Measurements from ENCODE around the gene FRS2.

The FRS2 gene

GRCh38 chr12:69500631-69501030 is 30.4 kb downstream of the FRS2 start:
- TF ChIP-seq CTCF (IDR thresholded peaks at IDR 0.05; ENCODE audit: insufficient read depth, missing control alignments) = no peak
- DNase-seq (ENCODE audit: insufficient read length, low spot score) (no peak), FAIRE-seq (no peak)

GRCh38 chr12:69501154-69501895 is 31.1 kb downstream of the FRS2 start:
- DNase-seq (ENCODE audit: insufficient read length, low spot score) (no peak), FAIRE-seq (no peak)
- no peak for TF ChIP-seq CTCF (IDR thresholded peaks at IDR 0.05; ENCODE audit: insufficient read depth, missing control alignments)

DNA sequence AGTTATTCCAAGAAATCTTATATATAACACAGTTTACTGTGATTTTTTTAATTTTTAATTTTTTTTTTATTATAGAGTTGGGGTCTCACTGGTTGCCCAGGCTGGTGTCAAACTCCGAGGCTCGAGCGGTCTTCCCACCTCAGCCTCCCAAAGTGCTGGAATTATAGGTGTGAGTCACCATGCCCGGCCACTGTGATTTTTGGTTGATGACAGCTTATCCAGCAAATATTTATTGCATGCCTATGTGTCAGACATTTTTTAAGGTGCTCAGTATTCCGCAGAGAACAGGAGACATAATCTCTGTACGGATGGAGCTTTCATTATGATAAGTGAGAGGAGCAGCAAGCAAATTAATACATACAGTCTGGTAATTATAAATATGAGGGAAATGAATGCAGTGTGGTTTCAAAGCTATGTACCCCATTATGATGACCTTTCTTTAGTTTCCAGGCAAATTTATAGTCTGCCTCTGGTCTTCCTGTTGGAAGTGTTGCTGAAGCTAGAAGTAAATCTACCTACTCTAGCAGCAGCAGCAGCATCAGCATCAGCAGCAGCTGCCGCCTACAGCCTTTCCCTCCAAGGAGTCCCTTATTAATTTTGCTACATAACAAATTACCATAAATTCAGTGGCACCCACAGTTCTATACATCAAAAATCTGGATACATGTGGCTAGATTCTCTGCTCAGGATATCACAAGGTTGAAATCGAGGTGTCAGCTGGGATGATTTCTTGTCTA is 32.3 kb downstream of the FRS2 start:
- TF ChIP-seq CTCF (IDR thresholded peaks at IDR 0.05; ENCODE audit: insufficient read depth, missing control alignments) = no peak
- no peak for FAIRE-seq
- no peak for DNase-seq (ENCODE audit: insufficient read length, low spot score)

DNA sequence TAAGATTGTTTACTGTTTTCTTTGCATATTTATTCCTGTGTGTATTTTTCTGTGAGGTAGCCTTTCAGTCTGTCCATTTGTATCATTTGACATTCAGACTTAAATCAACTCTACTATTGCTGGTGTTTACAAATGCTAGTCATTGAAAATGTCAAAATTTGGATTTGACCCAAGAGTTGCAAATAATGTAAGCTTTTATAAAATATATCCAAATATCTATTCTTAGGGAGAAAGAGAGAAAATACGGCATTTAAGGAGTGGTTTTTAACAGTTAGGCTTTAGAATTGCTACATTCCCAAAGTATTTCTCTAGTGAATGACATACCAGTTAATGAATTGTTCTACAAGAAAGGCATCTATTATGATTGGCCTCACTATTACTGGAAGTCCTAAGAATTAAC is 37.9 kb downstream of the FRS2 start:
- TF ChIP-seq CTCF (IDR thresholded peaks at IDR 0.05; ENCODE audit: insufficient read depth, missing control alignments) = no peak
- no peak for DNase-seq (ENCODE audit: insufficient read length, low spot score)
- FAIRE-seq = no peak

DNA sequence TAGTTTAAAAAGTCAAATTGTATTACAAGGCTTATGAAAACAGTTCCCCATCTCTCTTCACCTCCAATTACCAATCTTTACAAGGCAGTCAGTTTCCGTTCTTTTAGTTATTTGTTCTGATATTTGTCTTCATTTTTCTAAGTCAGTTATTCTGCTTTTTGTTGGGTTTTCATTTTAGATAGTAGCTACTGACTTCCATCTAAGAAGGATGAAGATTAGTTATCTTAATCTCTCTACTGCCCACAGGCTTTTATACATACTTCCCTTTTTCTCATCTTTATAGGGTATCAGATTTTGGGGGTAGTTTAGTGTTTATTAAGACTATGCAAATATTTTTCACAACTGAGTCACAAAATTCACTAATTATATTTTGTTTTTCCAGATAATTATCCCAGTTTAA is 38.4 kb downstream of the FRS2 start:
- FAIRE-seq (no peak), DNase-seq (ENCODE audit: insufficient read length, low spot score) (no peak)
- TF ChIP-seq CTCF (IDR thresholded peaks at IDR 0.05; ENCODE audit: insufficient read depth, missing control alignments) = no peak

DNA sequence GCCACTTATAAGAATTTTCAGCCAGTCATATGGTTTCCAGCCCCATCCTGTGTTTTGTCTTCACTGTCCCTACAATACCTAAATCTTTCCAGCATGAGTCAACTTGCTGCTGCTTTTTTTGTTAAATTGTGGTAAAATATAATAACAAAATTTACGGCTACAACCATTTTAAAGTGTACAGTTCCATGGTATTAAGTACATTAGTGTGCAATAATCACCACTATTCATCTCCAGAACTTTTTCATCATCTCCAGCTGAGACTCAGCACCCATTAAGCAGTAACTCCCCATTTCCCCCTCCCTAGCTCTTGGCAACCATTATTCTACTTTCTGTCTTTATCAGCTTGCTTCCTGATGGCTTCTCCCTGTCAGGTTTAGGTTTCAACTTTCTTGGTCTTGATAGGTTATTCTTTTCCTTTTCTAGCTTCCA is 39.1 kb downstream of the FRS2 start:
- no peak for TF ChIP-seq CTCF (IDR thresholded peaks at IDR 0.05; ENCODE audit: insufficient read depth, missing control alignments)
- FAIRE-seq (no peak), DNase-seq (ENCODE audit: insufficient read length, low spot score) (no peak)

Data from D721Med (cell line).